PC-3 (cell line): ENCODE data around the gene VPS33A.

Source experiments
- CTCF ChIP-seq: fragments of 300-600 bp; sonication (generic); conservative IDR thresholded peaks from 2 replicates; pipeline ENCODE4 v1.5.1; 2017; ENCODE audit warnings: antibody characterized with exemption, low read depth, mild to moderate bottlenecking, low read length
- EZH2 ChIP-seq: fragments of 300-600 bp; sonication (generic); IDR thresholded peaks from one replicate; pipeline ENCODE4 v1.6.1; 2017; ENCODE audit warnings: antibody characterized with exemption, mild to moderate bottlenecking, low read length; ENCODE audit not compliant: unreplicated experiment

GRCh38 chr12:122250536-122250935 lies 15.8 kb downstream of the VPS33A start:
- TF ChIP-seq CTCF = no peak
- no peak for TF ChIP-seq EZH2
